Skeletal muscle satellite cell (primary cell): Measurements from ENCODE around the gene MAP3K14.

Experiments
- H3K27me3 ChIP-seq: 2 replicates; pipeline ENCODE4 v1.7.0; 2013; ENCODE audit warnings: low read length; ENCODE audit not compliant: control insufficient read depth, insufficient read depth
- H3K36me3 ChIP-seq: 2 replicates; pipeline ENCODE4 v1.7.0; 2013; ENCODE audit warnings: mild to moderate bottlenecking, control low read depth, low read length; ENCODE audit not compliant: insufficient read depth
- H3K4me1 ChIP-seq: 2 replicates; pipeline ENCODE4 v1.7.0; 2013; ENCODE audit warnings: low read length; ENCODE audit not compliant: control insufficient read depth, insufficient read depth
- H3K4me2 ChIP-seq: 2 replicates; pipeline ENCODE4 v1.7.0; 2013; ENCODE audit warnings: mild to moderate bottlenecking, low read length
- H3K4me3 ChIP-seq: 2 replicates; pipeline ENCODE4 v1.7.0; 2013; ENCODE audit warnings: low read length
- H3K9ac ChIP-seq: 2 replicates; pipeline ENCODE4 v1.7.0; 2013; ENCODE audit warnings: mild to moderate bottlenecking, low read depth, low read length, moderate library complexity
- H3K9me3 ChIP-seq: replicated peaks from 2 replicates; pipeline ENCODE4 v1.7.0; 2013; ENCODE audit warnings: mild to moderate bottlenecking, control low read depth, low read length

Gene MAP3K14

DNA sequence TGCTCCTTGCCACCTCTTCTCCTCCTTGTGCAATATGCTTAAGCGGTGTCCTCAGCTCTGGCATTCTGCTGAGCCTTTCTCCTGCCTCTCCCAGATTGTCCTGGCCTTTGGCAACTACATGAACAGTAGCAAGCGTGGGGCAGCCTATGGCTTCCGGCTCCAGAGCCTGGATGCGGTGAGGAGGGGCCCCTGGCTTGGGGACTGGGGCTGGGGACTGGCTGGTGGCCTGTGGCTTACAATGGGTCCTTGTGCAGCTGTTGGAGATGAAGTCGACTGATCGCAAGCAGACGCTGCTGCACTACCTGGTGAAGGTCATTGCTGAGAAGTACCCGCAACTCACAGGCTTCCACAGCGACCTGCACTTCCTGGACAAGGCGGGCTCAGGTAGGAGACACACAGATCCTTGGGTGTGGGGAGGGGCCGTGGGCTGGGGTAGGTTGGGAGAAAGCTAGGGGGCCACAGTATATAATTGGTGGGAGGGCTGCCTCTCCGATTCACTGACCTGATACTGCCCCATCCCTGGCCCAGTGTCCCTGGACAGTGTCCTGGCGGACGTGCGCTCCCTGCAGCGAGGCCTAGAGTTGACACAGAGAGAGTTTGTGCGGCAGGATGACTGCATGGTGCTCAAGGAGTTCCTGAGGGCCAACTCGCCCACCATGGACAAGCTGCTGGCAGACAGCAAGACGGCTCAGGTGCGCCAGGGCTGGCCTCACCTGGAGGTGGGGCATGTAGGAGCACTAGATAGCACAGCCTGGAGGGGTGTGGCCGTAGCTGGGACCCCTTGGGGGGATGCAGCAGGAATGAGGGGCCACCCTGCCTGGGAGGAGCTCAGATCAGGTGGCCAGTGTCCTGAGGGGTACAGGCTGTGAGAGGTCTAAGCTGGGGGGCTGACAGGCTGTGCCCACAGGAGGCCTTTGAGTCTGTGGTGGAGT, 71.8 kb downstream of the MAP3K14 start:
- Histone ChIP-seq H3K4me3 (no peak overlapping the region), H3K36me3 (peaks cover 3% of the 10 kb centered on the region), H3K9me3 (no peaks in the 10 kb centered on the region), H3K27me3 (no peaks in the 10 kb centered on the region), H3K4me1 (peaks cover 22% of the 10 kb centered on the region), H3K9ac (no peak overlapping the region), H3K4me2 (no peak overlapping the region)

DNA sequence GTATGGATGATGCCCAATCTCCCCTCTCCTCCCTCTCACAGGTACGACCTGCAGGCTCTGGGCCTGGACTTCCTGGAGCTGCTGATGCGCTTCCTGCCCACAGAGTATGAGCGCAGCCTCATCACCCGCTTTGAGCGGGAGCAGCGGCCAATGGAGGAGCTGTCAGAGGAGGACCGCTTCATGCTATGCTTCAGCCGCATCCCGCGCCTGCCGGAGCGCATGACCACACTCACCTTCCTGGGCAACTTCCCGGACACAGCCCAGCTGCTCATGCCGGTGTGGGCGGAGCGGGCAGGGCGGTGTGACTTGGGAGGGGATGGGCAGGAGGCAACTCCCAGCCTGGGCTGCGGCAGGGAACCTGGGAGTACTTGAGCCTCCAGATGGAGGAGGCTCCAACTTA, 73.1 kb downstream of the MAP3K14 start:
- Histone ChIP-seq H3K9ac (no peak overlapping the region), H3K4me2 (no peak overlapping the region), H3K4me3 (no peak overlapping the region), H3K4me1 (peaks cover 22% of the 10 kb centered on the region), H3K36me3 (peaks cover 3% of the 10 kb centered on the region), H3K9me3 (no peaks in the 10 kb centered on the region), H3K27me3 (no peaks in the 10 kb centered on the region)

DNA sequence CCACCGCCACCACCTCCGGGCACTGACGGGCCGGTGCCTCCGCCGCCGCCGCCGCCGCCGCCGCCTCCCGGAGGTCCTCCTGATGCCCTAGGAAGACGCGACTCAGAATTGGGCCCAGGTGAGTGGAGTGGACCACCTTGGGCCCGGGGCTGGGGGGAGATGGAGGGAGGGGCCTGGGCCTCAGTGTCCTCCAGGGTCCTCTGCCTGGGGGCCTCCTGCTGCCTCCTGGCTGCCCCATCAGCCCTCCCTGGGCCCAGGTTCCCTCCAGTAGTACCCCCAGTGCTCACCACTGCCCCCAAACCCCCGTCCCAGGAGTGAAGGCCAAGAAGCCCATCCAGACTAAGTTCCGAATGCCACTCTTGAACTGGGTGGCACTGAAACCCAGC, 74.8 kb downstream of the MAP3K14 start:
- H3K9ac ChIP-seq: no peak overlapping the region
- H3K27me3 ChIP-seq: no peaks in the 10 kb centered on the region
- H3K4me2 ChIP-seq: no peak overlapping the region
- H3K4me3 ChIP-seq: no peak overlapping the region
- H3K9me3 ChIP-seq: no peaks in the 10 kb centered on the region
- H3K4me1 ChIP-seq: peaks cover 13% of the 10 kb centered on the region
- H3K36me3 ChIP-seq: peaks cover 3% of the 10 kb centered on the region

DNA sequence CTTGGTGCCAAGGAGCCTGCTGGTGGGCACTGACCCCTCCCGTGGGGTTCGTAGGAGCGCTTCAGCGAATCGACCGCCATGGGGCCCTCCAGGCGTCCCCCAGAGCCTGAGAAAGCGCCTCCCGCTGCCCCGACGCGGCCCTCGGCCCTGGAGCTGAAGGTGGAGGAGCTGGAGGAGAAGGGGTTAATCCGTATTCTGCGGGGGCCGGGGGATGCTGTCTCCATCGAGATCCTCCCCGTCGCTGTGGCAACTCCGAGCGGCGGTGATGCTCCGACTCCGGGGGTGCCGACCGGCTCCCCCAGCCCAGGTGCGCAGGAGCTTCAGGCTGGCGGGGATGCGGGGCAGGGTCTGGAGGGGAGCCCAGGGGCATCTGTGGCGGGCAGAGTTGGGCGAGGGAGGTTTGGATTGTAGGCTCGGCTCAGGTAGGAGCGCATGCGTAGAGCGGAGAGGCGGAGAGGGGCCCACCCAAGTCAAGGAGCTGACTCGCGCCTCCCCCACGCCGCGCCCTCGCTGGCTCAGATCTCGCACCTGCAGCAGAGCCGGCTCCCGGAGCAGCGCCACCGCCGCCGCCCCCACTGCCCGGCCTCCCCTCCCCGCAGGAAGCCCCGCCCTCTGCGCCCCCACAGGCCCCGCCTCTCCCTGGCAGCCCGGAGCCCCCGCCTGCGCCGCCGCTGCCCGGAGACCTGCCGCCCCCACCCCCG, 75.3 kb downstream of the MAP3K14 start:
- Histone ChIP-seq H3K4me3 (no peak overlapping the region), H3K4me2 (no peak overlapping the region), H3K4me1 (peaks cover 7% of the 10 kb centered on the region), H3K9ac (no peak overlapping the region), H3K36me3 (peaks cover 3% of the 10 kb centered on the region), H3K9me3 (no peaks in the 10 kb centered on the region), H3K27me3 (no peaks in the 10 kb centered on the region)

DNA sequence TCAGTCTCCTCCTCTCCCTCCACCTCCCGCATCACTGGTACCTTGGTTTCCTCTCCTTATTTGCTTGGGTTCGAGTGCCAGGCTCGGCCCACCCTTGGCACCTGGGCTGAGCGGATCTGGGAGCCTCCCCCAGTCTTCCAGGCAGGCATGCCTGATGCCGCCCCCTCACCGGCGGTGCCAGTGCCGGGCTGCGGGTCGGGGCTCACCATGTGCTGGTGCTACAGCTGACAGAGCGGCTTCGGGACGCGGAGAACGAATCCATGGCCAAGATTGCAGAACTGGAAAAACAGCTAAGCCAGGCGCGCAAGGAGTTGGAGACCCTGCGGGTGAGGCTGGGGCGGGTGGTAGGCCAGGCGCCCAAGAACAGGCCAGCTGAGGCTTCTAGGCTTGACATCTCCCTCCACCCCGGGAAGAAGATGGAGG, 75.9 kb downstream of the MAP3K14 start:
- no peaks in the 10 kb centered on the region for H3K9me3 ChIP-seq
- H3K4me1 ChIP-seq: peaks cover 7% of the 10 kb centered on the region
- H3K4me2 ChIP-seq: no peak overlapping the region
- H3K4me3 ChIP-seq: no peak overlapping the region
- no peak overlapping the region for H3K9ac ChIP-seq
- no peaks in the 10 kb centered on the region for H3K27me3 ChIP-seq
- H3K36me3 ChIP-seq: peaks cover 3% of the 10 kb centered on the region

DNA sequence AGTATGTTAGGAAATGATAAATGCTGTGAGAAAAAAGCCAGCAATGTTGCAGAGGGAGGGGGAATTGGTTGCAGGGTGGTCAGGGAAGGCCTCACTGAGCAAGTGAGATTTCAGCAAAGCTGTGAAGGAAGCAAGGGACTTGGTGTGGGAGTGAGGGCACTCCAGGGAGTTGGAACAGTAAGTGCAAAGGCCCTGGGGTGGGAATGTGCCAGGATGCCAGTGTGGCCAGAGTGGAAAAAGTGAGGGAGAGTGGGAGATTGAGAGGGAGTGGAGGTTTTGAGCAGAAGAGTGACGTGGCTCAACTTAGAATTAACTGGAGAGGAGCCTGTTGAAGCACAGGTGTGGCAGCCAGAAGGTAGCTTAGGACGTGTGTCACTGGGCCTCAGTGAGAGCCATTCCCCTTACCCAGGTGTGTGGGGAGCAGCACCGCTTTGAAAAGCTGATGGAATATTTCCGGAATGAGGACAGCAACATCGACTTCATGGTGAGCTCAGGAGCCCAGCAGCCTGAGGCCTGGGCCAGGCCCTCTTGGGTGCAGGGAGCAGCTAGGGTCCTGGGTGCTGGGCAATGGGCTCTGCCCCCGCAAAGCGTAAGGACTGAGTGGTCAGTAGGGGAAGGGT, 78.6 kb downstream of the MAP3K14 start:
- no peaks in the 10 kb centered on the region for H3K36me3 ChIP-seq
- H3K27me3 ChIP-seq: no peaks in the 10 kb centered on the region
- H3K4me3 ChIP-seq: no peak overlapping the region
- H3K4me1 ChIP-seq: peaks cover 7% of the 10 kb centered on the region
- no peak overlapping the region for H3K4me2 ChIP-seq
- no peaks in the 10 kb centered on the region for H3K9me3 ChIP-seq
- no peak overlapping the region for H3K9ac ChIP-seq

DNA sequence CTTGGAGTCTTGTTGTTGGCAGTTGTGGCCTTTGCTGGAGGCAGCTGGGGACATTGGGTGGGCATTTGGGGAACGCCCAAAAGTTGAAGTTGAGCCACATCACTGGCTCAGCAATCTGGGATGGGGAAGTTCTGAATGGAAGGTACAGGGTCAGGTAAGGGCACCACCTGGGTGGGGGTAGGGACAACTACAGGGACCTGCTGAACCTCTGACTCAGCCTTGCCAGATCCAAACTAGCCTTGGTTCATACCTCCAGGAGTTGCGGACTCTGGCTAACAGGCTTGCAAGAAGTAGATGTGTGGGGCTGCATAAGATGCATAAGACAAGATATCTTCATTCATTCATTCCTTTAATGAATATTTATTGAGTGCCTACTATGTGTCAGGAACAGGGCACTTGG, 79.1 kb downstream of the MAP3K14 start:
- no peak overlapping the region for H3K9ac ChIP-seq
- no peaks in the 10 kb centered on the region for H3K36me3 ChIP-seq
- H3K4me1 ChIP-seq: peaks cover 7% of the 10 kb centered on the region
- no peak overlapping the region for H3K4me2 ChIP-seq
- H3K27me3 ChIP-seq: no peaks in the 10 kb centered on the region
- H3K9me3 ChIP-seq: no peaks in the 10 kb centered on the region
- no peak overlapping the region for H3K4me3 ChIP-seq

DNA sequence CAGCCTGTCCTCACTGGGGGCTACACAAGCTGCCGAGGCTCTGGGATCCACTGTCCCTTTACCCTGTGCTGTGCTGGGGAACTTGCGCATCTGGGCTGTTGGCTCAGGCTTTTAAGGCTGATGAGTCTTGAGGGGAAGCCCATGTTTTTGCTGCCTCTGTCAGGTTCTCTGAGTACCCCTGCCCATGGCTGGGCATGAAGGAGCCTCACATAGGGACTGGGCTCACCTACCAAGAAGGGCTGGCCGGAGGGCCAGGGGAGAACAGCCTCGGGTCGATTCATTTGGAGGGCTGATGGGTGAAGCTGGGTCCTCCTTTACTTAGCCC, 80.6 kb downstream of the MAP3K14 start:
- H3K9ac ChIP-seq: no peak overlapping the region
- no peak overlapping the region for H3K4me3 ChIP-seq
- no peak overlapping the region for H3K4me2 ChIP-seq
- H3K4me1 ChIP-seq: peaks cover 12% of the 10 kb centered on the region
- no peaks in the 10 kb centered on the region for H3K36me3 ChIP-seq
- H3K27me3 ChIP-seq: no peaks in the 10 kb centered on the region
- no peaks in the 10 kb centered on the region for H3K9me3 ChIP-seq

DNA sequence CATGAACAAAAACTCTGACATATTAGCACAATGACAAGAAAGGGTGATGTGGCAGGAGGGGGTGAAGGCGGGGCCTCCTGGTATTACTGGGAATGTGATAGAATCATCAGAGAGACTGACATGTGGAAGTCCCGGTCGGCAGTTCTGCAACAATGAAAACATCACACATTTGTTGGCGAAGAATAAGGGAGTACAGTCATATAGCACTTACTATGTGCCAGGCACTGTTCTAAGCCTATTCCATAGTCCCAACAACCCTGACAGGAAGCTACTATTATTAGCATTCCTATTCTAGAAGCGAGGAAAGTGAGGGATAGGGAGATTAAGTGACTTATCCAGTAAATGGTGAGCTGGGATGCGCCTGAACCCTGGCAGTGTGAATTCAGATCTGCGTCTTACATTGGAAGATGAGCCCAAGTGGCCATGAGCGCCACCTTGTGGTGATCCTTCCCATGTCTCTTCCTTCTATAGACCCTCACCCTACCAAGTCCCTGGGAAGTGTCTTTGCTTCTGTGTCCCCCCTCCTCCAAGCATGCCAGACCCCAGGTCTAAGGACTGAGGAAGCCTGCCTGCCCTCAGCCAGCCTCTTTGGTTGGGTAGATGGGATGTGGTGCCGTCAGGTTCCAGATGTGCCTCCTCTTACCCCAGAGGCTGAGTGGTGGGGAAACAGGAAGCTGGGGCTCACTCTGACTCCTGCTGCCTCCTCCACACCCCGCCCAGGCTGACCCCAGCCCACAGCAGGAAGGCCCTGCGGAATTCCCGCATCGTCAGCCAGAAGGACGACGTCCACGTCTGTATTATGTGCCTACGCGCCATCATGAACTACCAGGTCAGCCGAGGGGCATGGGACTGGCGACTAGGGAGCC, 81.2 kb downstream of the MAP3K14 start:
- Histone ChIP-seq H3K4me2 (no peak overlapping the region), H3K9me3 (no peaks in the 10 kb centered on the region), H3K36me3 (no peaks in the 10 kb centered on the region), H3K9ac (no peak overlapping the region), H3K4me3 (no peak overlapping the region), H3K4me1 (peaks cover 16% of the 10 kb centered on the region), H3K27me3 (no peaks in the 10 kb centered on the region)

DNA sequence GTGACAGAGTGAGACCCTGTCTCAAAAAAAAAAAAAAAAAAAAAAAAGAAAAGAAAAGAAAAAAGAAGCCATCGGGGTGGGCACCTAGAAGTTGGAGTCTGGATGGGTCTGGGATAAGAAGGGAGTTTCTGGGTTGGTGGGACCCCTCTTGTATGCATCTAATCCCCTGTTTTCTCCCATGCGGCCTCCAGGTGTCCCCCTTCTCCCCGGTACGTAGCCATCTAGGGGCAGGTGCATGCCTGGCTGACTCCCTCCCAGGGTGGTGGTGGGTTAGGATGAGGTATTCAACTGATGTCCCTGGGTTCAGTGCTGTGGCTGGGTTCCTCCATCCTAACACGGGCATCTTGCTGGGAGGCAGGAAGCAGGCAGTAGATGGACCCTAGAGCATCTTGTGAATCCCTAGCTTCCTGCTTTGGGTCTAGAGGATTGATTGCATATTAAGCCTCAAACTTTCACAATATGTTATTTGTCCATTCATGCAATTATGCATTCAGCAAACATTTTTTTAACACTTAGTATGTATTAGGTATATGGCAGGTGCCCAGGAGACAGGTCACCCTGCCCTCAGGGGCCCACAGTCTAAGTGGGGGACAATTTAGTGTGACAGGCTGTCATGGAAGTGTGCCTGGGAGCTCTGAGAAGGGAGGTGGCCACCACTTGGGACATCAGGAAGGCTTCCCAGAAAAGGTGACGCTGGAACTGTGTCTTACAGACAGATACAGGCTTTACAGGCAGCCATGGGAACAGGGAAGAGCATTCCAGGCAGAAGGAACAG, 82.0 kb downstream of the MAP3K14 start:
- Histone ChIP-seq H3K4me3 (no peak overlapping the region), H3K9ac (no peak overlapping the region), H3K36me3 (no peaks in the 10 kb centered on the region), H3K4me2 (no peak overlapping the region), H3K27me3 (no peaks in the 10 kb centered on the region), H3K4me1 (peaks cover 19% of the 10 kb centered on the region), H3K9me3 (no peaks in the 10 kb centered on the region)
